ENCODE measurements around the gene DIPK2A. TPM values are rescaled to one million over a fixed set of nuclear protein-coding genes. Genes with fewer than 3 reads are reported as not detected.

DIPK2A gene
- total RNA-seq, 1 experiment from 2014 or later, result 5.8 TPM

DNA sequence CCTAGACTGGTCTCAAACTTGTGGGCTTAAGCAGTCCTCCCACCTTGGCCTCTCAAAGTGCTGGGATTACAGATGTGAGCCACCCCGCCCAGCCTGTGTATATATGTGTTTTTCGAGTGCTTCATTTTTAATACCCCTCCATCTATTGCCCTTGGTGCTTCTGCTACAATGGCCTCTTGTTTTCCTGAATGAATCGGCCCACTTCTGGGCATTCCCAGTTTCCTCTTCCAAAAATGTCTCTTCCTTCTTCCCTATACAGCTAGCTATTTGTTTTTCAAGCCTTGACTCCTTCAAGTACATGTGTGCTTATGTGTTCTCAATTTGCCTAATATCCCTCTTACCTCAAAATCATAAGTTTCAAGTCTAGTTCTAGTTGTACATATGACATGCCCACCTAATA, 16.7 kb downstream of the DIPK2A start:
- intact Hi-C loops (cut with micrococcal nuclease), result no loop called here
- Mint-ChIP-seq H3K27ac (ENCODE audit: low read depth, unreplicated experiment) (no peak overlapping the region), H3K4me3 (ENCODE audit: unreplicated experiment) (no peak overlapping the region), H3K9me3 (ENCODE audit: unreplicated experiment) (peaks cover 4% of the 10 kb centered on the region), H3K27me3 (ENCODE audit: insufficient read depth, unreplicated experiment) (no peaks in the 10 kb centered on the region), H3K36me3 (ENCODE audit: insufficient read depth, unreplicated experiment) (no peaks in the 10 kb centered on the region), H3K4me1 (ENCODE audit: insufficient read depth, unreplicated experiment) (no peaks in the 10 kb centered on the region)
- BruUV-seq (replicated peaks), result no TSS peak
- ChIA-PET POLR2A (no interaction called here), CTCF (no interaction called here)
- no peak for DNase-seq (ENCODE audit: unreplicated experiment)
- TF ChIP-seq, protein P1, sequence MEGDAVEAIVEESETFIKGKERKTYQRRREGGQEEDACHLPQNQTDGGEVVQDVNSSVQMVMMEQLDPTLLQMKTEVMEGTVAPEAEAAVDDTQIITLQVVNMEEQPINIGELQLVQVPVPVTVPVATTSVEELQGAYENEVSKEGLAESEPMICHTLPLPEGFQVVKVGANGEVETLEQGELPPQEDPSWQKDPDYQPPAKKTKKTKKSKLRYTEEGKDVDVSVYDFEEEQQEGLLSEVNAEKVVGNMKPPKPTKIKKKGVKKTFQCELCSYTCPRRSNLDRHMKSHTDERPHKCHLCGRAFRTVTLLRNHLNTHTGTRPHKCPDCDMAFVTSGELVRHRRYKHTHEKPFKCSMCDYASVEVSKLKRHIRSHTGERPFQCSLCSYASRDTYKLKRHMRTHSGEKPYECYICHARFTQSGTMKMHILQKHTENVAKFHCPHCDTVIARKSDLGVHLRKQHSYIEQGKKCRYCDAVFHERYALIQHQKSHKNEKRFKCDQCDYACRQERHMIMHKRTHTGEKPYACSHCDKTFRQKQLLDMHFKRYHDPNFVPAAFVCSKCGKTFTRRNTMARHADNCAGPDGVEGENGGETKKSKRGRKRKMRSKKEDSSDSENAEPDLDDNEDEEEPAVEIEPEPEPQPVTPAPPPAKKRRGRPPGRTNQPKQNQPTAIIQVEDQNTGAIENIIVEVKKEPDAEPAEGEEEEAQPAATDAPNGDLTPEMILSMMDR (IDR thresholded peaks at IDR 0.05; ENCODE audit: unreplicated experiment), result no peak

DNA sequence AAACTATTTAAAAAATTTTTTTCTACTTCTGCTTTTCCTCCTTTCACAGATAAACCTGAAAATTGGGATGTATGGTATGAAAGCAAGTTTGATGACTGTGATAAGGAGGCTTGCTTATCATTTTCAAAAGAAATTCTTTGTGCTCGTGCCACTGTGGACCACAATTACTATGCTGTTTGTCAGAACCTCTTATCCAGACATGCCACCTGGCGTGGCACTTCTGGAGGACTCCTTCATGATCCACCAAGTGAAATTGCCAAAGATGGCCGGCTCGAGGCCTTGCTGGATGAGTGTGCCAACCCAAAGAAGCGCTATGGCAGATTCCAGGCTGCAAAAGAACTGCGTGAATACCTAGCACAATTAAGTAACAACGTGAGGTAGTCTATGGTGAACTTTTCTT, 17.8 kb downstream of the DIPK2A start:
- POLR2A ChIA-PET, result no interaction called here
- Mint-ChIP-seq H3K27ac (ENCODE audit: low read depth, unreplicated experiment) (no peak overlapping the region), H3K4me3 (ENCODE audit: unreplicated experiment) (no peak overlapping the region), H3K27me3 (ENCODE audit: insufficient read depth, unreplicated experiment) (no peaks in the 10 kb centered on the region), H3K9me3 (ENCODE audit: unreplicated experiment) (no peaks in the 10 kb centered on the region), H3K4me1 (ENCODE audit: insufficient read depth, unreplicated experiment) (no peaks in the 10 kb centered on the region), H3K36me3 (ENCODE audit: insufficient read depth, unreplicated experiment) (no peaks in the 10 kb centered on the region)
- intact Hi-C loops (cut with micrococcal nuclease), result no loop called here
- CTCF ChIA-PET, result no interaction called here
- no TSS peak for BruUV-seq (replicated peaks)
- no peak for DNase-seq (ENCODE audit: unreplicated experiment)
- TF ChIP-seq, protein P1 (IDR thresholded peaks at IDR 0.05; ENCODE audit: unreplicated experiment), result no peak

DNA sequence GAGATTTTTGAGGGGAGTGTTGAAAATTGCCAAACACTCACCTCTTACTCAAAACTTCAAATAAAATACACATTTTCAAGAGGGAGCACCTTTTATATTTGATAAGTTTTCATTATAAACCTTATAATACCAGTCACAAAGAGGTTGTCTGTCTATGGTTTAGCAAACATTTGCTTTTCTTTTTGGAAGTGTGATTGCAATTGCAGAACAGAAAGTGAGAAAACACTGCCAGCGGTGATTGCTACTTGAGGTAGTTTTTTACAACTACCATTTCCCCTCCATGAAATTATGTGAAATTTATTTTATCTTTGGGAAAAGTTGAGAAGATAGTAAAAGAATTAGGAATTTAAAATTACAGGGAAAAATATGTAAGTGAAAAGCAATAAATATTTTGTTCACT, 20.1 kb downstream of the DIPK2A start:
- no peak overlapping the region for H3K27ac Mint-ChIP-seq (ENCODE audit: low read depth, unreplicated experiment)
- no peaks in the 10 kb centered on the region for H3K4me1 Mint-ChIP-seq (ENCODE audit: insufficient read depth, unreplicated experiment)
- no peak overlapping the region for H3K4me3 Mint-ChIP-seq (ENCODE audit: unreplicated experiment)
- BruUV-seq (replicated peaks), result no TSS peak
- H3K27me3 Mint-ChIP-seq (ENCODE audit: insufficient read depth, unreplicated experiment), result no peaks in the 10 kb centered on the region
- POLR2A ChIA-PET, result no interaction called here
- intact Hi-C loops (cut with micrococcal nuclease), result no loop called here
- H3K9me3 Mint-ChIP-seq (ENCODE audit: unreplicated experiment), result no peaks in the 10 kb centered on the region
- CTCF ChIA-PET, result interaction anchor here (1.6 kb wide), 1 partner anchor 20 kb away, joined by 7 read pairs; the partner anchor contains the start of gene DIPK2A
- H3K36me3 Mint-ChIP-seq (ENCODE audit: insufficient read depth, unreplicated experiment), result no peaks in the 10 kb centered on the region
- TF ChIP-seq, protein P1 (IDR thresholded peaks at IDR 0.05; ENCODE audit: unreplicated experiment), result no peak
- no peak for DNase-seq (ENCODE audit: unreplicated experiment)

DNA sequence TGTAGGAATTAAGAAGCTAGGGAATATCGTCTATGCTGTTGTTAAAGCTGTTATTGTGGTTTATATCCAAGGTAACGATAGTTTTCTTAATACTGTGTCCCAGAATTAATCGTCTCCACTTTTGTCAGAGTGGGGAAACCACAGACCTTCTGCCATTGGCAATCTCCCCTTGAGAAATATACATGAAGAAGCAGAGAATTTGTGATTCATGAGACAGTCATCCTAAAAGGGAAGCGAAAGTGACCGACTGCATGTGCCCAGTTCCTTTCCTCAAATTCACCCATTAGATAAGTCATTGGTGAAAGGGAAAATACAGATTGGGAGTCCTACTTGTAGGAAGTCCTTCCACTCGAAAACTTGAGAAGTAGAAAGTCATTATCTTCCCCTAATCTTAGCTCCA, 26.6 kb downstream of the DIPK2A start:
- BruUV-seq (replicated peaks), result no TSS peak
- CTCF ChIA-PET, result interaction anchor here (0.6 kb wide), 1 partner anchor 1776 kb away, joined by 3 read pairs; no protein-coding TSS in a partner anchor
- Mint-ChIP-seq H3K36me3 (ENCODE audit: insufficient read depth, unreplicated experiment) (no peaks in the 10 kb centered on the region), H3K9me3 (ENCODE audit: unreplicated experiment) (no peaks in the 10 kb centered on the region), H3K27me3 (ENCODE audit: insufficient read depth, unreplicated experiment) (no peaks in the 10 kb centered on the region), H3K4me3 (ENCODE audit: unreplicated experiment) (no peak overlapping the region), H3K27ac (ENCODE audit: low read depth, unreplicated experiment) (no peak overlapping the region), H3K4me1 (ENCODE audit: insufficient read depth, unreplicated experiment) (no peaks in the 10 kb centered on the region)
- POLR2A ChIA-PET, result no interaction called here
- peak; percentile 52 for DNase-seq (ENCODE audit: unreplicated experiment)
- TF ChIP-seq, protein P1 (IDR thresholded peaks at IDR 0.05; ENCODE audit: unreplicated experiment), result no peak
- intact Hi-C loops (cut with micrococcal nuclease), result no loop called here
